GM12874 (cell line): Measurements from ENCODE around the gene MIA.

Experiments
- CTCF ChIP-seq: IDR thresholded peaks from 2 replicates; pipeline ENCODE4 v1.5.1; 2011; ENCODE audit warnings: low read depth, mild to moderate bottlenecking, control low read depth, low read length, moderate library complexity; ENCODE audit not compliant: insufficient read depth

Gene MIA

GRCh38 chr19:40774916-40775631 is at the start of gene MIA:
Gene MIA (plus strand): TSS chr19:40775521. CDS start chr19:40775543, 22 bp downstream.
- TF ChIP-seq CTCF = no peak

GRCh38 chr19:40726279-40726678 is 49.0 kb upstream of the MIA start:
- TF ChIP-seq CTCF = no peak

GRCh38 chr19:40733149-40733548 is 42.2 kb upstream of the MIA start:
- TF ChIP-seq CTCF = no peak

GRCh38 chr19:40735013-40735771 is 40.1 kb upstream of the MIA start:
- TF ChIP-seq CTCF = no peak

- TF ChIP-seq CTCF = no peak
These were observed 38.7 kb upstream of the MIA start for GRCh38 chr19:40736661-40737060.

- no peak for TF ChIP-seq CTCF
These were observed 38.1 kb upstream of the MIA start for GRCh38 chr19:40737102-40737644.

GRCh38 chr19:40739030-40739839 is 36.1 kb upstream of the MIA start:
- no peak for TF ChIP-seq CTCF
